ENCODE results near the gene TUBA3C.

Gene TUBA3C

DNA sequence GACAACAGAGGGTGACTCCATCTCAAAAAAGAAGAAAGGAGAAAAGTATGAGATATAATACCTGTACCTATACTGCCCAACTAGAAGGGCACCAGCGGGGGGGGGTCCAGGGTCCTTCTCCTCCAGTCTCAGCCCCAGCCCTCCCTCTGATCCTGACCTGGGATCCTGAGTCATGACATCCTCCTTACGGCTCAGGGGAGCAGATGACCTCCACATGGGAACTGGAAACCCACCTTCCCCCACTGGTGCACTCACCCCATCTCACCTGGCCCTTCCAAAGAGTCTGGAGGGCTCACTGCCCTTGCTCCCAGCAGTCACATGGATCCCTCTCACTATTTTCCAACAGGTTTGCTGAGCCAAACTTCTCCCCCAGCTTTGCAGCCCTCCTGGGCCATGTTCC lies 24.2 kb downstream of the TUBA3C start (continued):
- TF ChIP-seq, protein P1, sequence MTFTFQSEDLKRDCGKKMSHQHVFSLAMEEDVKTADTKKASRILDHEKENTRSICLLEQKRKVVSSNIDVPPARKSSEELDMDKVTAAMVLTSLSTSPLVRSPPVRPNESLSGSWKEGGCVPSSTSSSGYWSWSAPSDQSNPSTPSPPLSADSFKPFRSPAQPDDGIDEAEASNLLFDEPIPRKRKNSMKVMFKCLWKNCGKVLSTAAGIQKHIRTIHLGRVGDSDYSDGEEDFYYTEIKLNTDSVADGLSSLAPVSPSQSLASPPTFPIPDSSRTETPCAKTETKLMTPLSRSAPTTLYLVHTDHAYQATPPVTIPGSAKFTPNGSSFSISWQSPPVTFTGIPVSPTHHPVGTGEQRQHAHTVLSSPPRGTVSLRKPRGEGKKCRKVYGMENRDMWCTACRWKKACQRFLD (tag by site-specific recombination; IDR thresholded peaks at IDR 0.05) = no peak
- TF ChIP-seq ZNF121 (tag by site-specific recombination; IDR thresholded peaks at IDR 0.05) (no peak), ZNF2 (tag by site-specific recombination; IDR thresholded peaks at IDR 0.05) (no peak)

DNA sequence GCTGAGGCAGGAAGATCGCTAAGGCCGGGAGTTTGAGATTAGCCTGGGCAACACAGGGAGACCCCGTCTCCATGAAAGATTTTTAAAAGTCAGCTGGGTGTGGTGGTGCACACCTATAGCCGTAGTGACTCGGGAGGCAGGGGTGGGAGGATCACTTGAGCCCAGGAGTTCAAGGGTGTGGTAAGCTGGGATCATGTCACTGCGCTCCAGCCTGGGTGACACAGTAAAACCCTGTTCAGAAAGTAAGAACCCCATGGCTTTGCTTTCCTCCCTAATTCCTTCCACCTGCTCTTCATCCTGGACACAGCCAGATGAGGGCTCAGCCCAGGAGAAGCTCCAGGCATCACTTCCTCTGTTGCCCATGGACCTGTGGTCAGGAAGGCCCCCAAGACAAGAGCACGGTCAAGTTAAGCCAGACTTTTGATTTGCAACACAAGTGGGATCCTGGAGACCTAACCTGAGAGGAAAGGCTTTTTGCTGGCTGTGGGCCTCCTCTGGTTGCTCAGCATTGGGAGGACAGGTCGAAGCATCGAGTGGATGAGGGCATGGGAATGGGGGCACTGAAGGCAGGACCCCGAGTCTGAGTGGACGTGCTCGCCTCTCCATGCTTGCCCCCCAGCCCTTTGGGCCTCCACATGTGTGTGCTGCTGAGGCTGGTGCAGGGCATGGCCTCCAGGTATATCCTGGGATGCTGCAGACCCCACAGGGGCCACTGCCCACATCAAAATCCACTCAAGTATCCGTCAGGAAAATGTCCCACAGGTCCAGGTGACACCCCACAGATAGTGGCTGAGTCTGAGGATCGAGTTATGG lies 25.4 kb downstream of the TUBA3C start:
- Histone ChIP-seq H3K27ac (ENCODE audit: extremely low read depth, low read depth, low read length) (no peak overlapping the region), H3K4me1 (ENCODE audit: control insufficient read depth, insufficient read depth, low read length) (no peaks in the 10 kb centered on the region), H3K9me3 (ENCODE audit: control insufficient read depth, insufficient read depth, low read depth, low read length) (no peaks in the 10 kb centered on the region), H3K4me3 (ENCODE audit: low read depth, low read length) (no peak overlapping the region), H3K36me3 (ENCODE audit: control insufficient read depth in 2 of 2, insufficient read depth in 1 of 2, low read length in 2 of 2) (no peaks in the 10 kb centered on the region)
- POLR2A ChIA-PET = no interaction called here
- CTCF ChIA-PET = no interaction called here
- TF ChIP-seq ZNF211 (tag by site-specific recombination; IDR thresholded peaks at IDR 0.05; ENCODE audit: low read depth) (no peak), HOXC10 (CRISPR knock-in tag; IDR thresholded peaks at IDR 0.05) (no peak), ZBTB8A (tag by site-specific recombination; IDR thresholded peaks at IDR 0.05) (no peak), ZNF10 (tag by site-specific recombination; IDR thresholded peaks at IDR 0.05) (no peak), KLF7 (tag by site-specific recombination; IDR thresholded peaks at IDR 0.05; ENCODE audit: borderline replicate concordance) (no peak), ZBTB17 (tag by site-specific recombination; IDR thresholded peaks at IDR 0.05) (no peak), ZBTB20 (tag by site-specific recombination; IDR thresholded peaks at IDR 0.05) (no peak), ZNF433 (tag by site-specific recombination; IDR thresholded peaks at IDR 0.05; ENCODE audit: low read depth) (no peak), ZNF626 (tag by site-specific recombination; IDR thresholded peaks at IDR 0.05) (no peak), ZNF830 (tag by site-specific recombination; IDR thresholded peaks at IDR 0.05; ENCODE audit: low read depth) (no peak), GLIS1 (tag by site-specific recombination; IDR thresholded peaks at IDR 0.05) (no peak)
- TF ChIP-seq, protein P2, sequence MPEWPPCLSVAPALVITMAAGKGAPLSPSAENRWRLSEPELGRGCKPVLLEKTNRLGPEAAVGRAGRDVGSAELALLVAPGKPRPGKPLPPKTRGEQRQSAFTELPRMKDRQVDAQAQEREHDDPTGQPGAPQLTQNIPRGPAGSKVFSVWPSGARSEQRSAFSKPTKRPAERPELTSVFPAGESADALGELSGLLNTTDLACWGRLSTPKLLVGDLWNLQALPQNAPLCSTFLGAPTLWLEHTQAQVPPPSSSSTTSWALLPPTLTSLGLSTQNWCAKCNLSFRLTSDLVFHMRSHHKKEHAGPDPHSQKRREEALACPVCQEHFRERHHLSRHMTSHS (tag by site-specific recombination; IDR thresholded peaks at IDR 0.05) = no peak
- TF ChIP-seq, protein P3, sequence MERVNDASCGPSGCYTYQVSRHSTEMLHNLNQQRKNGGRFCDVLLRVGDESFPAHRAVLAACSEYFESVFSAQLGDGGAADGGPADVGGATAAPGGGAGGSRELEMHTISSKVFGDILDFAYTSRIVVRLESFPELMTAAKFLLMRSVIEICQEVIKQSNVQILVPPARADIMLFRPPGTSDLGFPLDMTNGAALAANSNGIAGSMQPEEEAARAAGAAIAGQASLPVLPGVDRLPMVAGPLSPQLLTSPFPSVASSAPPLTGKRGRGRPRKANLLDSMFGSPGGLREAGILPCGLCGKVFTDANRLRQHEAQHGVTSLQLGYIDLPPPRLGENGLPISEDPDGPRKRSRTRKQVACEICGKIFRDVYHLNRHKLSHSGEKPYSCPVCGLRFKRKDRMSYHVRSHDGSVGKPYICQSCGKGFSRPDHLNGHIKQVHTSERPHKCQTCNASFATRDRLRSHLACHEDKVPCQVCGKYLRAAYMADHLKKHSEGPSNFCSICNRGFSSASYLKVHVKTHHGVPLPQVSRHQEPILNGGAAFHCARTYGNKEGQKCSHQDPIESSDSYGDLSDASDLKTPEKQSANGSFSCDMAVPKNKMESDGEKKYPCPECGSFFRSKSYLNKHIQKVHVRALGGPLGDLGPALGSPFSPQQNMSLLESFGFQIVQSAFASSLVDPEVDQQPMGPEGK (tag by site-specific recombination; IDR thresholded peaks at IDR 0.05) = no peak
- TF ChIP-seq, protein P4, sequence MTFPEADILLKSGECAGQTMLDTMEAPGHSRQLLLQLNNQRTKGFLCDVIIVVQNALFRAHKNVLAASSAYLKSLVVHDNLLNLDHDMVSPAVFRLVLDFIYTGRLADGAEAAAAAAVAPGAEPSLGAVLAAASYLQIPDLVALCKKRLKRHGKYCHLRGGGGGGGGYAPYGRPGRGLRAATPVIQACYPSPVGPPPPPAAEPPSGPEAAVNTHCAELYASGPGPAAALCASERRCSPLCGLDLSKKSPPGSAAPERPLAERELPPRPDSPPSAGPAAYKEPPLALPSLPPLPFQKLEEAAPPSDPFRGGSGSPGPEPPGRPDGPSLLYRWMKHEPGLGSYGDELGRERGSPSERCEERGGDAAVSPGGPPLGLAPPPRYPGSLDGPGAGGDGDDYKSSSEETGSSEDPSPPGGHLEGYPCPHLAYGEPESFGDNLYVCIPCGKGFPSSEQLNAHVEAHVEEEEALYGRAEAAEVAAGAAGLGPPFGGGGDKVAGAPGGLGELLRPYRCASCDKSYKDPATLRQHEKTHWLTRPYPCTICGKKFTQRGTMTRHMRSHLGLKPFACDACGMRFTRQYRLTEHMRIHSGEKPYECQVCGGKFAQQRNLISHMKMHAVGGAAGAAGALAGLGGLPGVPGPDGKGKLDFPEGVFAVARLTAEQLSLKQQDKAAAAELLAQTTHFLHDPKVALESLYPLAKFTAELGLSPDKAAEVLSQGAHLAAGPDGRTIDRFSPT (tag by site-specific recombination; IDR thresholded peaks at IDR 0.05) = no peak

DNA sequence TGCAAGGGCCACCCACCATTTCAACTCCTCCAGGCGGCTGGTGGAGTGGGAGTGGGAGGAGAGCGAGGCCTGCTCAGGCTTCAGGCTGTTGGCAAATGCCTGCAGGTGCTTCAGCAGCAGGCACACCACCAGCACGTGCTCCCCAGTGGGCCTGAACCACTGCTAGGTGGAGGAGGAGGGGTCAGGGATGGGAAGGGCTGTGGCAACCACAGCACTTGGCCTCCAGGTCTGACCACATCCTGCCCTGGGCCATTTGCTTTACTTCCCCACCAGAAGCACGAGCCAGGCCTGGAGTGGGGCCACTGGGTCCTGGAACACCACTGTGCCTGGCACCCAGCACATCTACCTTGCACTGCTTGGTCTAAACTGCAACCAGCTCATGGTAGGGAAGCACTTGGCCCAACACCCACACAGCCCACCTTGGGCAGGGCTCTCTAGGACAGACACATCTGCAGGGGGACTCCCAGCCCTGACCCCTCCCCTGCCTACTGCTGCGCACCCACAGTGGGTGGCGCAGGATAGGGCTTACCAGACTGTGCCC lies 26.2 kb downstream of the TUBA3C start:
- no peaks in the 10 kb centered on the region for H3K4me1 ChIP-seq (ENCODE audit: control insufficient read depth, insufficient read depth, low read length)
- H3K36me3 ChIP-seq (ENCODE audit: control insufficient read depth in 2 of 2, insufficient read depth in 1 of 2, low read length in 2 of 2) = no peaks in the 10 kb centered on the region
- H3K27ac ChIP-seq (ENCODE audit: extremely low read depth, low read depth, low read length) = no peak overlapping the region
- H3K4me3 ChIP-seq (ENCODE audit: low read depth, low read length) = no peak overlapping the region
- POLR2A ChIA-PET = no interaction called here
- CTCF ChIA-PET = no interaction called here
- H3K9me3 ChIP-seq (ENCODE audit: control insufficient read depth, insufficient read depth, low read depth, low read length) = no peaks in the 10 kb centered on the region
- TF ChIP-seq ZNF555 (tag by site-specific recombination; conservative IDR thresholded peaks at IDR 0.05) (no peak), ZNF10 (tag by site-specific recombination; IDR thresholded peaks at IDR 0.05) (no peak), ZNF549 (tag by site-specific recombination; IDR thresholded peaks at IDR 0.05) (no peak), ZNF660 (tag by site-specific recombination; IDR thresholded peaks at IDR 0.05) (no peak), ZNF664 (tag by site-specific recombination; IDR thresholded peaks at IDR 0.05) (no peak)
- TF ChIP-seq, protein P5, sequence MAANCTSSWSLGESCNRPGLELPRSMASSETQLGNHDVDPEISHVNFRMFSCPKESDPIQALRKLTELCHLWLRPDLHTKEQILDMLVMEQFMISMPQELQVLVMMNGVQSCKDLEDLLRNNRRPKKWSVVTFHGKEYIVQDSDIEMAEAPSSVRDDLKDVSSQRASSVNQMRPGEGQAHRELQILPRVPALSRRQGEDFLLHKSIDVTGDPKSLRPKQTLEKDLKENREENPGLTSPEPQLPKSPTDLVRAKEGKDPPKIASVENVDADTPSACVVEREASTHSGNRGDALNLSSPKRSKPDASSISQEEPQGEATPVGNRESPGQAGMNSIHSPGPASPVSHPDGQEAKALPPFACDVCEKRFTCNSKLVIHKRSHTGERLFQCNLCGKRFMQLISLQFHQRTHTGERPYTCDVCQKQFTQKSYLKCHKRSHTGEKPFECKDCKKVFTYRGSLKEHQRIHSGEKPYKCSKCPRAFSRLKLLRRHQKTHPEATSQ (tag by site-specific recombination; IDR thresholded peaks at IDR 0.05) = no peak
- TF ChIP-seq, protein P6, sequence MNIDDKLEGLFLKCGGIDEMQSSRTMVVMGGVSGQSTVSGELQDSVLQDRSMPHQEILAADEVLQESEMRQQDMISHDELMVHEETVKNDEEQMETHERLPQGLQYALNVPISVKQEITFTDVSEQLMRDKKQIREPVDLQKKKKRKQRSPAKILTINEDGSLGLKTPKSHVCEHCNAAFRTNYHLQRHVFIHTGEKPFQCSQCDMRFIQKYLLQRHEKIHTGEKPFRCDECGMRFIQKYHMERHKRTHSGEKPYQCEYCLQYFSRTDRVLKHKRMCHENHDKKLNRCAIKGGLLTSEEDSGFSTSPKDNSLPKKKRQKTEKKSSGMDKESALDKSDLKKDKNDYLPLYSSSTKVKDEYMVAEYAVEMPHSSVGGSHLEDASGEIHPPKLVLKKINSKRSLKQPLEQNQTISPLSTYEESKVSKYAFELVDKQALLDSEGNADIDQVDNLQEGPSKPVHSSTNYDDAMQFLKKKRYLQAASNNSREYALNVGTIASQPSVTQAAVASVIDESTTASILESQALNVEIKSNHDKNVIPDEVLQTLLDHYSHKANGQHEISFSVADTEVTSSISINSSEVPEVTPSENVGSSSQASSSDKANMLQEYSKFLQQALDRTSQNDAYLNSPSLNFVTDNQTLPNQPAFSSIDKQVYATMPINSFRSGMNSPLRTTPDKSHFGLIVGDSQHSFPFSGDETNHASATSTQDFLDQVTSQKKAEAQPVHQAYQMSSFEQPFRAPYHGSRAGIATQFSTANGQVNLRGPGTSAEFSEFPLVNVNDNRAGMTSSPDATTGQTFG (tag by site-specific recombination; IDR thresholded peaks at IDR 0.05; ENCODE audit: borderline replicate concordance) = no peak

Measured in HEK293 (cell line).